ENCODE measurements around the gene MGMT. TPM values are rescaled to one million over a fixed set of nuclear protein-coding genes. Genes with fewer than 3 reads are reported as not detected.

MGMT gene
- total RNA-seq, 6 experiments from 2014 or later: 8.9 to 18.0 (median 10.0) TPM

GRCh38 chr10:129784291-129784690, 317.2 kb downstream of the MGMT start:
- H3K4me1 Mint-ChIP-seq (ENCODE audit: low read depth): no peaks in the 10 kb centered on the region
- TF ChIP-seq, protein P1, sequence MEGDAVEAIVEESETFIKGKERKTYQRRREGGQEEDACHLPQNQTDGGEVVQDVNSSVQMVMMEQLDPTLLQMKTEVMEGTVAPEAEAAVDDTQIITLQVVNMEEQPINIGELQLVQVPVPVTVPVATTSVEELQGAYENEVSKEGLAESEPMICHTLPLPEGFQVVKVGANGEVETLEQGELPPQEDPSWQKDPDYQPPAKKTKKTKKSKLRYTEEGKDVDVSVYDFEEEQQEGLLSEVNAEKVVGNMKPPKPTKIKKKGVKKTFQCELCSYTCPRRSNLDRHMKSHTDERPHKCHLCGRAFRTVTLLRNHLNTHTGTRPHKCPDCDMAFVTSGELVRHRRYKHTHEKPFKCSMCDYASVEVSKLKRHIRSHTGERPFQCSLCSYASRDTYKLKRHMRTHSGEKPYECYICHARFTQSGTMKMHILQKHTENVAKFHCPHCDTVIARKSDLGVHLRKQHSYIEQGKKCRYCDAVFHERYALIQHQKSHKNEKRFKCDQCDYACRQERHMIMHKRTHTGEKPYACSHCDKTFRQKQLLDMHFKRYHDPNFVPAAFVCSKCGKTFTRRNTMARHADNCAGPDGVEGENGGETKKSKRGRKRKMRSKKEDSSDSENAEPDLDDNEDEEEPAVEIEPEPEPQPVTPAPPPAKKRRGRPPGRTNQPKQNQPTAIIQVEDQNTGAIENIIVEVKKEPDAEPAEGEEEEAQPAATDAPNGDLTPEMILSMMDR (IDR thresholded peaks at IDR 0.05): no peak
- no peak overlapping the region for H3K4me3 Mint-ChIP-seq
- no peak overlapping the region for H3K27ac Mint-ChIP-seq
- peaks cover 61% of the 10 kb centered on the region for H3K9me3 Mint-ChIP-seq
- no peak for DNase-seq
- peaks cover 3% of the 10 kb centered on the region for H3K27me3 Mint-ChIP-seq (ENCODE audit: insufficient read depth)
- H3K36me3 Mint-ChIP-seq (ENCODE audit: low read depth): peaks cover 7% of the 10 kb centered on the region; the same call in 1 of the 2 replicates

DNA sequence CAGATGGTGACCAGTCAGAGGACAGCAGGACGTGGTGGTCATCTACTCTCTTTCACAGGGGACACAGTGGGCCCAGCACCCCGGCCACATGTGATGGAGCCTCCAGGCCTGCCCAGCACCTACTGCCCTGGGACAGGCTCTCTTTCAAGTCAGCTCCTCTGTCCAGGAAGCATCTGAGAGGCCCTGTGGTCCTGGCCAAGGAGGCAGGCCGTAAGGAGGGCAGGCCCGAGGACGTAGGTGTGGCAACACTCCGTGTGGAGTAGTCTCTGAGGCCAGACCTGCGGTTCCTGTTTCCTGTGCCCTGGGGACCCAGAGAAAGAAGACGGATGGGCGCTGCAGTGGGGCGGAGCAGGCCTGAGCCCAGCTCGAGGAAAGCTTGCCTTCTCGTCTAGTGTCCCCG, 317.9 kb downstream of the MGMT start:
- Mint-ChIP-seq H3K27ac (no peak overlapping the region), H3K9me3 (peaks cover 67% of the 10 kb centered on the region)
- TF ChIP-seq, protein P1 (IDR thresholded peaks at IDR 0.05): no peak

DNA sequence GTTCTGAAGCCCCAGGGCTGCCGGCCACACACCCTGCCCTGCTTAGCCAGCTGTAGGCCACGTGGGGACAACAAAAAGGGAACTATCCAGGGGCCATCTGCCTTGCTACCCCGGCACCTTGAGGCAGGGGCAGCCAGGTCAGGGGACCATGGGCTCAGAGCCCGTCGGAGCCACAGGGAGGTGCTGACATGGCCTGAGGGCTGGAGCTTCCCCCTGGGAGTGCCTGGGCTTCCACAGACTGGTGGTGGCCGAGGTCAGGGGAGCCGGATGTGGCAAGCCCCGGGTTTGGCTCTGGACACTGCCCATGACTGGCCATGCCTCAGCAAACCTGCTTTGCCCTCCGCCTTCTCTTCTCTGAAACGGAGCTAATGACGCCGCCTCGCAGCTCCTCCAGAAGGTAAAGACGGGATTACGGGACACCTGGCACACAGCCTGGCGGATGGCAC, 318.5 kb downstream of the MGMT start:
- Mint-ChIP-seq H3K4me1 (ENCODE audit: low read depth) (no peaks in the 10 kb centered on the region), H3K27ac (no peak overlapping the region), H3K9me3 (peaks cover 71% of the 10 kb centered on the region), H3K36me3 (ENCODE audit: low read depth) (peaks cover 7% of the 10 kb centered on the region; the same call in 1 of the 2 replicates), H3K4me3 (no peak overlapping the region), H3K27me3 (ENCODE audit: insufficient read depth) (peaks cover 3% of the 10 kb centered on the region)
- TF ChIP-seq, protein P1 (IDR thresholded peaks at IDR 0.05): no peak
- no peak for DNase-seq

More for the DNA sequence above, 317.9 kb downstream of the MGMT start:
- Mint-ChIP-seq H3K27me3 (ENCODE audit: insufficient read depth) (peaks cover 3% of the 10 kb centered on the region), H3K4me1 (ENCODE audit: low read depth) (no peaks in the 10 kb centered on the region), H3K4me3 (no peak overlapping the region), H3K36me3 (ENCODE audit: low read depth) (peaks cover 7% of the 10 kb centered on the region; the same call in 1 of the 2 replicates)
- no peak for DNase-seq

GRCh38 chr10:129786216-129786615, 319.2 kb downstream of the MGMT start:
- peaks cover 71% of the 10 kb centered on the region for H3K9me3 Mint-ChIP-seq
- H3K27ac Mint-ChIP-seq: no peak overlapping the region
- TF ChIP-seq, protein P1 (IDR thresholded peaks at IDR 0.05): no peak
- H3K27me3 Mint-ChIP-seq (ENCODE audit: insufficient read depth): peaks cover 3% of the 10 kb centered on the region
- peaks cover 7% of the 10 kb centered on the region; the same call in 1 of the 2 replicates for H3K36me3 Mint-ChIP-seq (ENCODE audit: low read depth)
- no peaks in the 10 kb centered on the region for H3K4me1 Mint-ChIP-seq (ENCODE audit: low read depth)
- no peak for DNase-seq
- no peak overlapping the region for H3K4me3 Mint-ChIP-seq

GRCh38 chr10:129787557-129787956, 320.5 kb downstream of the MGMT start:
- Mint-ChIP-seq H3K9me3 (peaks cover 70% of the 10 kb centered on the region), H3K27ac (no peak overlapping the region), H3K27me3 (ENCODE audit: insufficient read depth) (peaks cover 3% of the 10 kb centered on the region), H3K4me1 (ENCODE audit: low read depth) (no peaks in the 10 kb centered on the region), H3K4me3 (no peak overlapping the region), H3K36me3 (ENCODE audit: low read depth) (peaks cover 7% of the 10 kb centered on the region; the same call in 1 of the 2 replicates)
- TF ChIP-seq, protein P1 (IDR thresholded peaks at IDR 0.05): no peak
- no peak for DNase-seq

Data from HFFc6 (cell line).